Measurements from ENCODE around the gene OSBPL6.

- TF ChIP-seq POLR2A (IDR thresholded peaks at IDR 0.05): no peak
- TF ChIP-seq, protein P1, sequence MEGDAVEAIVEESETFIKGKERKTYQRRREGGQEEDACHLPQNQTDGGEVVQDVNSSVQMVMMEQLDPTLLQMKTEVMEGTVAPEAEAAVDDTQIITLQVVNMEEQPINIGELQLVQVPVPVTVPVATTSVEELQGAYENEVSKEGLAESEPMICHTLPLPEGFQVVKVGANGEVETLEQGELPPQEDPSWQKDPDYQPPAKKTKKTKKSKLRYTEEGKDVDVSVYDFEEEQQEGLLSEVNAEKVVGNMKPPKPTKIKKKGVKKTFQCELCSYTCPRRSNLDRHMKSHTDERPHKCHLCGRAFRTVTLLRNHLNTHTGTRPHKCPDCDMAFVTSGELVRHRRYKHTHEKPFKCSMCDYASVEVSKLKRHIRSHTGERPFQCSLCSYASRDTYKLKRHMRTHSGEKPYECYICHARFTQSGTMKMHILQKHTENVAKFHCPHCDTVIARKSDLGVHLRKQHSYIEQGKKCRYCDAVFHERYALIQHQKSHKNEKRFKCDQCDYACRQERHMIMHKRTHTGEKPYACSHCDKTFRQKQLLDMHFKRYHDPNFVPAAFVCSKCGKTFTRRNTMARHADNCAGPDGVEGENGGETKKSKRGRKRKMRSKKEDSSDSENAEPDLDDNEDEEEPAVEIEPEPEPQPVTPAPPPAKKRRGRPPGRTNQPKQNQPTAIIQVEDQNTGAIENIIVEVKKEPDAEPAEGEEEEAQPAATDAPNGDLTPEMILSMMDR (IDR thresholded peaks at IDR 0.05 in 8 of 11, conservative IDR thresholded peaks at IDR 0.05 in 3 of 11): no peak
Measured at GRCh38 chr2:178211460-178211859, 17.1 kb downstream of the OSBPL6 start.
